IPS-15b (cell line): ENCODE data around the gene ACTR10.

ENCODE experiments used
- H3K27me3 ChIP-seq: one replicate; pipeline ENCODE4 v1.6.1; 2013; ENCODE audit warnings: low read length; ENCODE audit not compliant: control insufficient read depth, insufficient read depth
- H3K36me3 ChIP-seq: one replicate; pipeline ENCODE4 v1.6.1; 2013; ENCODE audit warnings: low read length; ENCODE audit not compliant: control insufficient read depth, insufficient read depth
- H3K4me1 ChIP-seq: one replicate; pipeline ENCODE4 v1.6.1; 2013; ENCODE audit warnings: mild to moderate bottlenecking, low read length; ENCODE audit not compliant: control insufficient read depth, insufficient read depth
- H3K4me3 ChIP-seq: one replicate; pipeline ENCODE4 v1.5.1; 2013; ENCODE audit warnings: low read depth, low read length
- H3K9ac ChIP-seq: one replicate; pipeline ENCODE4 v1.6.1; 2013; ENCODE audit warnings: low read depth, mild to moderate bottlenecking, low read length
- H3K9me3 ChIP-seq: one replicate; pipeline ENCODE4 v1.6.1; 2013; ENCODE audit warnings: mild to moderate bottlenecking, low read length; ENCODE audit not compliant: control insufficient read depth, insufficient read depth

The ACTR10 gene

DNA sequence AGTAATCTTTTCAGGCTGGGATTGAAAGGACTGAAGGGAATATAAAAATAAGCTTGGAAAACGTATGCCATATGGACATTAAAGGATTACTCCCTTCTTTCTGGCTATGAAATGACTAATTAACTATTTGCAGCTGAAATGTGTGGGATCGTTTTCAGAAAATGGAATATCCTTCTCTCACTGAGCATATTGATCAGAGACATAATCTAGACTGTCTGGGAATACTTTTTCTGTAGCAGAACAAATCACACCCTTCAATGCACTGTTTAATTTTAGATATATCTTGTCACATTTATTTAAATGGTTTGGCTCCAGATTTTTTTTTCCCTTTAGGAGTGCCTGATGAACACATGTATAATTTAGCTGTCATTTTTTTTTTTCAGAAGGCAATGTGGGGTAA, 10.8 kb upstream of the ACTR10 start:
- Histone ChIP-seq H3K9ac (no peak overlapping the region), H3K4me1 (no peaks in the 10 kb centered on the region), H3K36me3 (no peaks in the 10 kb centered on the region), H3K27me3 (no peaks in the 10 kb centered on the region), H3K9me3 (no peaks in the 10 kb centered on the region), H3K4me3 (no peak overlapping the region)

DNA sequence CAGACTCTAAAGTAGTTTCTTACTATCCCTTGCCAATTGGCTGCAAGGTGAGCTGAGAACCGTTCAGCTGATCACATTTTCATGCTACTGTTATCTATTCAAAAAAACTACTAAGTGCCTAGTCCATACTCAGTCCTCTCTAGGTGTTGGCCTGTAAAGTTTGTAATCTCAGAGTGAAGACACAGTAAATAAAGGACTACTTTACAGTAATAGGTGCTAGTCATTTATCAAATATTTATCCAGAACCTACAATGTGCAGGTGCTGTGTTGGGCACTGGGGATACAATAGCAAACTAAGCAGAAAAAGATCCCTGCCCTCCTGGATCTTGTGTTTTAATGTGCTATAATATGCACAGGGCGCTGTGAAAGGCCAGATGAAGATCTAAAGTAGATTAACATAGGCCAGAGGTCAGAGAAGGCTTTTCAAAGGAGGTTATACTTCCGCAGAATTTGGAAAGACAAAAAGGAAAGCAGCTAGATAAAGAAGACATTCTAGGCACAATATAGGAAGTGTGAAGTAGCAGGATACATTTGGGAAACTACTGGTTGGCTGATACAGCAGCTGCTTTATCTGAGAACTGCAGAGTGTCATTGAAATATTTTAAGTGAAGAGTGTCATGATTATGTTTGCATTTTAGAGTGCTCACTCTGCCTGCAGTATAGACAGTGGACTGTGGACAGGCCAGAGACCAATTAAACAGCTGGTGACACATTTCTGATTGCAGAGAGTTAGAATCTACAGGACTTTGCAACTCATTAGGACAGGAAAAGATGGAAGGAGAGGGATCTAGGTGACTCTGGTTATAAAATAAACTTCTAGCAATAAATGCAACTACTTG, 8.0 kb upstream of the ACTR10 start:
- no peaks in the 10 kb centered on the region for H3K9me3 ChIP-seq

DNA sequence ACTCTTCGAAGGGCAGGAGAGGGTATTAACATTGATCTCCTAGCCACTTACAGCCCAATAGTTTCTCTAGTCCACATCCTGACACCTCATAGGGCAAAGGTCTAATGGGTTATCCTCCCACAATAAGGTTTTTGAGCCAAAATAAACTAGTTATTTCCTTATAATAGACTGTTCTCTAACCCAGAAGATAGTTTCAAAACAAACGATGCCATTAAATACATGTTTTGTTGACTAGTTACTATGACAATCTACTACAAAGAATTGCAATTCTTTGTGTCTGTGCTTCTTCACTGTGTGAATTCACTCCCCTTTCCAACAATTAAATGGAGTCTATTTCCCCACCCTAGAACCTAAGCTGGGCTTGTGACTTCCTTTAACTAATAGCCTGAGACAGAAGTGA, 6.4 kb upstream of the ACTR10 start:
- Histone ChIP-seq H3K27me3 (no peaks in the 10 kb centered on the region), H3K9ac (no peak overlapping the region), H3K4me1 (no peaks in the 10 kb centered on the region), H3K9me3 (no peaks in the 10 kb centered on the region), H3K36me3 (no peaks in the 10 kb centered on the region), H3K4me3 (no peak overlapping the region)

More for the DNA sequence above, 8.0 kb upstream of the ACTR10 start:
- no peaks in the 10 kb centered on the region for H3K4me1 ChIP-seq
- no peak overlapping the region for H3K4me3 ChIP-seq
- H3K9ac ChIP-seq, result no peak overlapping the region
- H3K36me3 ChIP-seq, result no peaks in the 10 kb centered on the region
- no peaks in the 10 kb centered on the region for H3K27me3 ChIP-seq

DNA sequence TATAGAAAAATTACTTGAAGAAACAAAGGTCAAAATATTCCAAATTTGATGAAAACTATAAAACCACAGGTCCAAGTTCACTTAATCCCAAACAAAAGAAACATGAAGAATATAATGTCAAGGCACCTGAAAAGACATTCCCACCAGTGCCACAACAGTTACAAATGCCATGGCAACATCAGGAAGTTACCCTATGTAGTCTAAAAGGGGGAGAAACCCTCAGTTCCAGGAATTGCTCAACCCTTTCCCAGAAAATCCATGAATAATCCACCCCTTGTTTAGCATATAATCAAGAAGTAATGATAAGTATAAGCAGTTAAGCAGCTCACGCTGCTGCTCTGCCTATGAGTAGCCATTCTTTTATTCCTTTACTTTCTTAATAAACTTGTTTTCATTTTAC, 3.8 kb upstream of the ACTR10 start:
- Histone ChIP-seq H3K9me3 (no peaks in the 10 kb centered on the region), H3K4me1 (no peaks in the 10 kb centered on the region), H3K36me3 (no peaks in the 10 kb centered on the region), H3K9ac (no peak overlapping the region), H3K4me3 (no peak overlapping the region), H3K27me3 (no peaks in the 10 kb centered on the region)

- Histone ChIP-seq H3K9me3 (no peaks in the 10 kb centered on the region), H3K4me3 (no peak overlapping the region), H3K4me1 (no peaks in the 10 kb centered on the region), H3K36me3 (no peaks in the 10 kb centered on the region), H3K27me3 (no peaks in the 10 kb centered on the region), H3K9ac (no peak overlapping the region)
These were observed 1.9 kb upstream of the ACTR10 start for GRCh38 chr14:58198086-58198485.

- Histone ChIP-seq H3K4me1 (no peaks in the 10 kb centered on the region), H3K4me3 (peak overlapping the region; percentile 95), H3K36me3 (no peaks in the 10 kb centered on the region), H3K9ac (peak overlapping the region; percentile 83), H3K9me3 (no peaks in the 10 kb centered on the region), H3K27me3 (no peaks in the 10 kb centered on the region)
These were observed 512 bp downstream of the ACTR10 start for GRCh38 chr14:58200480-58200841.

- Histone ChIP-seq H3K4me1 (no peaks in the 10 kb centered on the region), H3K9ac (no peak overlapping the region), H3K27me3 (no peaks in the 10 kb centered on the region), H3K36me3 (no peaks in the 10 kb centered on the region), H3K4me3 (peak overlapping the region; percentile 95), H3K9me3 (no peaks in the 10 kb centered on the region)
These were observed 897 bp downstream of the ACTR10 start for GRCh38 chr14:58200846-58201245.

- no peaks in the 10 kb centered on the region for H3K36me3 ChIP-seq
These were observed 13.2 kb downstream of the ACTR10 start for GRCh38 chr14:58213176-58213575.

GRCh38 chr14:58215191-58215914, 15.4 kb downstream of the ACTR10 start:
- Histone ChIP-seq H3K27me3 (no peaks in the 10 kb centered on the region), H3K4me3 (no peak overlapping the region), H3K9me3 (no peaks in the 10 kb centered on the region), H3K4me1 (no peaks in the 10 kb centered on the region), H3K9ac (no peak overlapping the region), H3K36me3 (no peaks in the 10 kb centered on the region)

More at GRCh38 chr14:58213176-58213575, 13.2 kb downstream of the ACTR10 start:
- Histone ChIP-seq H3K4me1 (no peaks in the 10 kb centered on the region), H3K9me3 (no peaks in the 10 kb centered on the region), H3K9ac (no peak overlapping the region), H3K4me3 (no peak overlapping the region), H3K27me3 (no peaks in the 10 kb centered on the region)

- H3K9ac ChIP-seq, result no peak overlapping the region
- H3K4me3 ChIP-seq, result no peak overlapping the region
- H3K9me3 ChIP-seq, result no peaks in the 10 kb centered on the region
- H3K36me3 ChIP-seq, result peaks cover 3% of the 10 kb centered on the region
- H3K27me3 ChIP-seq, result no peaks in the 10 kb centered on the region
- H3K4me1 ChIP-seq, result no peaks in the 10 kb centered on the region
These were observed 16.6 kb downstream of the ACTR10 start for GRCh38 chr14:58216544-58216943.

DNA sequence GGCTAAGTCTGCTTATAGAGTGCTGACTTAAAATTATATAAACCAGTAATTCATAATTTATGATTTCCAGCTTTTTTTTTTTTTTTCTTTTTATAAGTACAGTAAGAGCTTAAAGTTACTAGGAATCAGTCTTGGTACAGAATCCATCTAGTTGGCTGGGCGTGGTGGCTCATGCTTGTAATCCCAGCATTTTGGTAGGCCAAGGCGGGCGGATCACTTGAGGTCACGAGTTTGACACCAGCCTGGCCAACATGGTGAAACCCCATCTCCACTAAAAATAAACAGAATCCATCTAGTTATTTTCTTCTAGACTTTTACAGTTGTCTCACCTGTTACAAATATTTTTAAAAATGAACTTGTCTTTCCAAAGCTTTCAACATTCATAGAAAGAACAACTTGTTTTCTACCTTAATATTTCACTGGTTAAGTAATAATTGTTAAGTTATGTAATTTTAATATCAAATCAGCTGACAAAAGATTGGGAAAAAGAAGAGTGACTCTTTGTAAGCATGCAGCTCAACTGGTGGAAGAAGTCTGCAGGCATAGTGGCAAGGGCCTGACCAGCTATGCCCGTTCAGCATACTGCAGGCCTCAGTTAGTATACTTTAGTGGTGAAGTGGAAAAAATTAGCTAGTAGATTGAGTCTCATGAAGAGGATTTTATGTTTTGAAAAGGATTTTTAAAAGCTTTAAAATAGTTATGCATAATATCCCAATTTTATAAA, 27.3 kb downstream of the ACTR10 start:
- no peaks in the 10 kb centered on the region for H3K36me3 ChIP-seq
- no peaks in the 10 kb centered on the region for H3K9me3 ChIP-seq
- no peak overlapping the region for H3K4me3 ChIP-seq
- H3K4me1 ChIP-seq, result no peaks in the 10 kb centered on the region
- H3K9ac ChIP-seq, result no peak overlapping the region
- H3K27me3 ChIP-seq, result no peaks in the 10 kb centered on the region
